ENCODE measurements around the gene PPM1A.

DNA sequence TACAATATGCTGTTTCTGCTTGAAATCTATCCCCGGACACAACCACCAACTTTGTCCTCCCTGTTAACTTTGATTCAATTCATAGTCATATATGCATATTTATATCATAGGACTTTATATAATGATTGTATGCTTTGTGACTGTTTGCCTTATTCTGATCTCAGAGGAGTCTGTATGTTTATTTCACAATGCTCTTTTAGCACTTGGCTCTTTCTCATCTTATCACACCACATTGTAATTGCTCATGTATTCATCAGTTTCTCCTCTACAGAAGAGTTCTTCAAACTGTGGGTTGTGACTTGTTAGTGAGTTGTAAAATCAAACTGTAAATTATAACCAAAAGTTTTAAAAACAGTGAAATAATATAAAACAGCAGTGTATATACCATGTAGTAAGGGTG, 21.7 kb upstream of the PPM1A start:
- no peak for TF ChIP-seq POLR2A (IDR thresholded peaks at IDR 0.05; ENCODE audit: low read length)
- TF ChIP-seq GATA1 (IDR thresholded peaks at IDR 0.05; ENCODE audit: low read depth, low read length), result no peak
